SK-MEL-5 (cell line): ENCODE results near the gene FMO3. TPM values are rescaled to one million over a fixed set of nuclear protein-coding genes. Genes with fewer than 3 reads are reported as not detected.
A peak's percentile ranks its signal among the peaks of the same experiment; 100 is the strongest.

Source experiments
- DNase-seq: peaks from one replicate; pipeline ENCODE4 v3.0.0-alpha.2; 2016; ENCODE audit warnings: low read depth, low spot score
- in situ Hi-C: cut with HindIII; loops from 2 replicates; pipeline ENCODE4 v1.10.0; 2016; ENCODE audit warnings: low sequenced_read_pairs, high pct_unique_total_duplicates, low pct_unique_long_range_greater_than_20kb
- small RNA-seq, 2 experiments: library from RNA; depleted of rRNA; stranded (forward); fragments of <200 nt; gene quantifications; one replicate each; pipeline ENCODE3, GENCODE V24; 2014
- total RNA-seq: library from RNA; depleted of rRNA; stranded (reverse); fragments of >200 nt; shearing (Covaris generic); gene quantifications from 2 replicates; pipeline ENCODE4 v1.2.3, GENCODE V29; 2014; rRNA removed

Gene FMO3
- total RNA-seq, 1 experiment from 2014 or later, result 0.11 TPM

DNA sequence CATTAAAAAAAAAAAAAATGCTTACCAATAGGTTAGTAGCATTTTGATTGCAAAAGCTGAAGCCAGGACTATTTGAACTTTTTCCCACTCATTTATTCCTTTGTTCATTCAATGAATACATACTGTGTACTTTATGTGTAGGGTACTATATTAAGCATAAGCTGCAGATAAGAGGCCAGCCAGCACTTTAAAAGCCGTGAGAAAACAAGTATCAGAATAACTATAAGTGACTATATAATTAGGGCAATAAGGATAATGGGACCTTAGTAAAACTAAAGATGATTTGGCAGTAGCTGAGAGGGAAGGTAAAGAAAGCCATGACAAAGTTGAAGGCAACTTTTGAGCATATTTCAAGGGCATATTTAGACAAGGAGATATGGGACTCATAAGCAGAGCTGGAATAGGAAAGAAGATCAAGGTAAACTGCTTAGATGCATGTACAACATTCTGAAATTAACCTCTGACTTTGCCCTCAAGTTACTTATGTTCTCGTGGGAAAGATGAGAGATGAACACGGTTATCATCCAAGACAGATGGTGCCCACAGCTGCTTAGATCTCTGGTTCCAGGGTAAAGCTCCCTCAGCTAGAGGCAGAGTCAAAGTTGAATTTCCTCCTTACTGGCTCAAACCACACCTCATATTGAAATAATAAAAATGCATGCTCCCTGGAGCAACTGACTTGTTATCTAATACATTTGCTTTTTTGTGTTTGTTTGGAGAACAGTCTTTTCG is 50.4 kb downstream of the FMO3 start:
- in situ Hi-C loops, result no loop called here
- no peak for DNase-seq

- in situ Hi-C loops, result no loop called here
- DNase-seq, result peak; percentile 26
These were observed 51.1 kb downstream of the FMO3 start for GRCh38 chr1:171141688-171142415.

DNA sequence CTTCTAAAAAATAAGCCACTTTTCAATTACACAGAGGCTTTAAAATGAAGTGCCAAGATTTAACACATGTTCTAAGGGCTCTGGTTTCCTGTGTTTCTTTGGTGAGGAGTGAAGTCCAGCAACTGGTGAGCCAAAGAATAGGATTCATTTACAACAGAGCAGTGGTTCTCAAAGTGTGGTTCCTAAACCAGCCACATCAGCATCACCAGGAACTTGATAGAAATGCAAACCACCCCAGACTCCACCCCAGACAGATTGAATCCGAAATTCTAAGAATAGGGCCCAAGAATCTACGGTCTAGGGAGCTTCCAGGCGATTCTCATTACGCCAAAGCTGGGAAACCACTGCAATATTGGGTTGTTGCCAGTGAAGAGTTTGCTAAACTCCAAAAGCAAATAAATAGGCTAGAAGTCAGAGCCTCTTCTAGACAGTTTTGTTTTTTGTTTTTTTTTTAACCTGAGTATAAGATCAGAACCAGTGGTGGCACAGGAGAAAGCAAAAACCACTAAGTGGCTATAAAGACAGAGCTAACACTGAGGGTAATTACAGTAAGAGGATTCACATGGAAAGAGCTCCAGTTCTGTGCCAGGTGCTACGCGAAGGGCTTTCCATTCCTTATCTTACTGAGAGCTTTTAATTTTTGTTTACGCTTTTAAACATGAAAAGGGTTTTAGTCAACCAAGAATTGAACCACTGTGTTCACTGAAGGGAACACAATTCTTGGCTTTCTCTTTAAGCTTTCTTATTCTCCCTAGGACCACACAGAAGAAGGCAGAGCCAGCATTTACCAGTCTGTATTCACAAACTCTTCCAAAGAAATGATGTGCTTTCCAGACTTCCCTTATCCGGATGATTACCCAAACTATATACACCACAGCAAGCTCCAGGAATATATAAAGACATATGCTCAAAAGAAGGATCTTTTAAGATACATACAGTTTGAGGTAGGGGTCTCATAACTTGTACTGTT is 52.0 kb downstream of the FMO3 start:
- peak; percentile 10 for DNase-seq

GRCh38 chr1:171150156-171150555 is 59.5 kb downstream of the FMO3 start:
- no peak for DNase-seq
- in situ Hi-C loops, result no loop called here

More for the DNA sequence above, 52.0 kb downstream of the FMO3 start:
- in situ Hi-C loops, result no loop called here

- in situ Hi-C loops, result no loop called here
- DNase-seq, result no peak
These were observed 61.8 kb downstream of the FMO3 start for GRCh38 chr1:171152549-171152948.

GRCh38 chr1:171155484-171155883 is 64.8 kb downstream of the FMO3 start:
- in situ Hi-C loops, result no loop called here
- no peak for DNase-seq

DNA sequence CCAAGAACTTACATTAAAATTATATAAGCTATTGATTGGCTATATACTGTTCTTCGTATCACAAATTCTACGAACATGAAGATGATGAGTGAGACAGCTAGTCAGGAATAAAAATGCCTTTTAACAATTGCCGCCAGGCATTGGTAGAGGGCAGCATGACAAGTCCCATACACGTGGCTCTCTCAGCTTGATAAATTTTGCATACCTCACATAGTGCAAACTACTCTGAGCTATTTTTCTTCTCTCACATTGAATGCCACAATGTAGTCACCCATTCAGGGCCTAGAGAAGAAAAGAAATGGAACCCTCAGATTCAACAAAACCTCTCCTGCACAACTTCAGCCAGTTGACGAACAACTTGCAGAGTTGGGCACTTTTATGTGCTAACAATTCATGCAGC is 67.4 kb downstream of the FMO3 start:
- no peak for DNase-seq
- in situ Hi-C loops, result no loop called here

DNA sequence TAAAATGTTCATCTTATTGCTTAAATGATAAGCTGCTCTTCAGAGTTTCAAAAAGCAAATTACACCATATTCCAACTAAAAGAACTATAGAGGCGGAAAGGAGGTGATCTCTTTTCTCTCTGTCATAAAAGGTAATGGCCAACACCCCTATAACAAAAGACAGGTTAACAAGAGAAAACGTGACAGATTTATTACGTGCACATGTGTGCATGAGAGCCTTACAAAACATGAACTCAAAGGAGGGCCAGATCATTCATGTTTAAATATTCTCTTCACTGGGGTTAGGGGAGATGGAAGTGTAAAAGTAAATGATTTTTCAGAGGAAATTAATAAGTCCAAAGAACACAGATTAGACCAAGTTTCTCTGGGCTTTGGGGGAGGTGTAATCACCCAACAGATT is 67.8 kb downstream of the FMO3 start:
- no peak for DNase-seq
- in situ Hi-C loops, result no loop called here

- in situ Hi-C loops, result no loop called here
- DNase-seq, result no peak
These were observed 68.4 kb downstream of the FMO3 start for GRCh38 chr1:171159148-171159547.

DNA sequence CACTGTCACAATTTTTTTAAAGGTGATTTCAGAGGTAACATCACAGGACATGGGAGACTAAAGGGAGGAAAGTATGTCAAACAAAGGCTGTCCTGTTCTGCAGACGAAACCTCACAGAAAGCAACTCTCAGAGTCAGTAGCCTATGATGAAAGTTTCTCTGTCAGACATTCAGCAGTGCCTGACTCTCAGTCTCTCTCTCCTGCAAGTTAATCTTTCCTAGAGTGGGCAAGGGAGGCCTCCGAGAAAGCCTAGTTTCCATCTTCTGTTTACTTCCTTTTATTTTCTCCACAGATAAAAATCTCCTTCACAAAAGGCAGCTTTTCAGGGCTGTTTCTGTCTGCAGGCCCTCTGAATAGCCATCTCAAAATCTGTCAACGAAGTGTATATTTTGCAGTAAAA is 69.5 kb downstream of the FMO3 start:
- peak; percentile 6 for DNase-seq
- in situ Hi-C loops, result no loop called here

- no peak for DNase-seq
- in situ Hi-C loops, result no loop called here
These were observed 70.1 kb downstream of the FMO3 start for GRCh38 chr1:171160639-171161354.

- in situ Hi-C loops, result no loop called here
- DNase-seq, result no peak
These were observed 70.7 kb downstream of the FMO3 start for GRCh38 chr1:171161431-171161830.

- DNase-seq, result no peak
- in situ Hi-C loops, result no loop called here
These were observed 75.7 kb downstream of the FMO3 start for GRCh38 chr1:171166361-171166760.

Small RNA genes within 50 kb of the gene (small RNA-seq; reads per million reads assigned to genes)
- gene MIR1295A, result 0 reads per million in 2 experiments

Other genes starting within 250 kb of the FMO3 start
- gene MROH9, start 155.4 kb upstream of the FMO3 start, total RNA-seq, result not detected in 2 replicates
- not detected in 2 replicates for gene FMO2, start 94.4 kb downstream of the FMO3 start, total RNA-seq
- not detected in 2 replicates for gene FMO1, start 157.6 kb downstream of the FMO3 start, total RNA-seq
- 4.1 and 5.9 TPM in 2 replicates for gene FMO4, start 223.3 kb downstream of the FMO3 start, total RNA-seq